IPS-NIHi7 (cell line): Measurements from ENCODE around the gene RTN4RL1.

Experiments used
- DNase-seq: peaks from one replicate; pipeline ENCODE4 v3.0.0; 2012; ENCODE audit warnings: mixed read lengths; ENCODE audit errors: extremely low spot score

RTN4RL1 gene

DNA sequence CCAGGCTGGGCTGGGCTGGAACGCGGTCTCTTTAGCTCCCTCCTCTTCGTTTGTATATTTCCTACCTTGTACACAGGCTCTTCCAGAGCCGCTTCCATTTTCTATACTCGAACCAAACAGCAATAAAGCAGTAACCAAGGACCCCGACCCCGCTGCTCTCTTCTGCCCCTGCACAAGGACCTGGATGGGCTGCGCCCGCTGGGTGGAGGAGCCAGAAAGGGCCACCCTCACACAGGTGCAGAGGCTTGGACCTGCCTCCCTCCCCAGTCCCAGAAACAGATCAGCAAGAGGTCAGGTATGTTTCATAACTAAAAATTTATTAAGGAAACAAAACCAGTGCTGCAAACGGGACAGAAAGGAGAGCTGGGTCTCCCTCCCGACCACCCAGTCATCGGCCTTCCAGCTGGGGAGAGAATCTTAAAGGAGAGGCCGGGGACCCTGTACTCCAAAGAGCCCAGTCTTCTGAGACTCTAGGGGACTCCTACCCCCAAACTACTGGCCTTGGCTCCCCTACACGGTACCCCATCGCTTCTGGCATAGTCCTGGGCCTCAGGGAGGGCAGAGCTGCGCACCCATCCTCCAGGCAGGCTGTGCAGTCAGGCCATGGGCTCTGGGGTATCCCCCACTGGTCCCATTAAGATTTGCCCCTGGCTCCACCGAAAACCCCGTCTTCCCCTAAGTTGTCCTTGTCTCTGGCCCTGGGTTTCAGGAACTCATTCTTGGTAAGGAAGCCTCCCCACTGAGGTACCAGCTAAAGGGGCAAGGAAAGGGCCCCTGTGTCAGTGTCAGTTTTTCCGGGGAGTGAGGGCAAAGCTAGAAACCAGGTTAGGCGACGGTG lies 34.6 kb upstream of the RTN4RL1 start:
- no peak for DNase-seq

DNA sequence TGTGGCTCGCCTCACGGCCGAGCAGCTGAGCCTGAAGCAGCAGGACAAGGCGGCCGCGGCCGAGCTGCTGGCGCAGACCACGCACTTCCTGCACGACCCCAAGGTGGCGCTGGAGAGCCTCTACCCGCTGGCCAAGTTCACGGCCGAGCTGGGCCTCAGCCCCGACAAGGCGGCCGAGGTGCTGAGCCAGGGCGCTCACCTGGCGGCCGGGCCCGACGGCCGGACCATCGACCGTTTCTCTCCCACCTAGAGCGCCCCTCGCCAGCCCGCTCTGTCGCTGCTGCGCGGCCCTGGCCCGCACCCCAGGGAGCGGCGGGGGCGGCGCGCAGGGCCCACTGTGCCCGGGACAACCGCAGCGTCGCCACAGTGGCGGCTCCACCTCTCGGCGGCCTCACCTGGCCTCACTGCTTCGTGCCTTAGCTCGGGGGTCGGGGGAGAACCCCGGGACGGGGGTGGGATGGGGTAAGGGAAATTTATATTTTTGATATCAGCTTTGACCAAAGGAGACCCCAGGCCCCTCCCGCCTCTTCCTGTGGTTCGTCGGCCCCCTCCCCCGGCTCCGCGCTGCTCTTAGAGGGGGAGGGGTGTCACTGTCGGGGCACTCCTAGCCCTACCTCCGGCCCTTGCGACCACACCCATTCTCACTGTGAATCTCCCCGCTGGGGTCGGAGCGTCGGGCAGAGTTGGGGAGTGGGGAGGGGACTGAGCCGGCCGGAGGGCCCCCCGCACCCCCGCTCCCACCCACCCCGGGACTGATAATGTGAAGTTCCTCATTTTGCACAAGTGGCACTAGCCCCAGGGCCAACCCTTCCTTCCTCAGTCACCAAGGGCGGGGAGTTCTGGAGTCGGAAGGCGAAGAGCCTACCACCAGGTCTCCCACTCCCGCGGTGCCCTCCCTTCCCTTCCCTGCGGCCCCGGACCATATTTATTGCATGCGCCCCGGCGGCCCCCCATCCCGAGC lies 33.7 kb upstream of the RTN4RL1 start:
- DNase-seq, result peak; percentile 79

- no peak for DNase-seq
These were observed 32.8 kb upstream of the RTN4RL1 start for GRCh38 chr17:2057760-2058585.

DNA sequence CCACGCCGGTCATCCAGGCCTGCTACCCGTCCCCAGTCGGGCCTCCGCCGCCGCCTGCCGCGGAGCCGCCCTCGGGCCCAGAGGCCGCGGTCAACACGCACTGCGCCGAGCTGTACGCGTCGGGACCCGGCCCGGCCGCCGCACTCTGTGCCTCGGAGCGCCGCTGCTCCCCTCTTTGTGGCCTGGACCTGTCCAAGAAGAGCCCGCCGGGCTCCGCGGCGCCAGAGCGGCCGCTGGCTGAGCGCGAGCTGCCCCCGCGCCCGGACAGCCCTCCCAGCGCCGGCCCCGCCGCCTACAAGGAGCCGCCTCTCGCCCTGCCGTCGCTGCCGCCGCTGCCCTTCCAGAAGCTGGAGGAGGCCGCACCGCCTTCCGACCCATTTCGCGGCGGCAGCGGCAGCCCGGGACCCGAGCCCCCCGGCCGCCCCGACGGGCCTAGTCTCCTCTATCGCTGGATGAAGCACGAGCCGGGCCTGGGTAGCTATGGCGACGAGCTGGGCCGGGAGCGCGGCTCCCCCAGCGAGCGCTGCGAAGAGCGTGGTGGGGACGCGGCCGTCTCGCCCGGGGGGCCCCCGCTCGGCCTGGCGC lies 32.1 kb upstream of the RTN4RL1 start:
- no peak for DNase-seq

- DNase-seq, result no peak
These were observed 31.4 kb upstream of the RTN4RL1 start for GRCh38 chr17:2056206-2057174.

DNA sequence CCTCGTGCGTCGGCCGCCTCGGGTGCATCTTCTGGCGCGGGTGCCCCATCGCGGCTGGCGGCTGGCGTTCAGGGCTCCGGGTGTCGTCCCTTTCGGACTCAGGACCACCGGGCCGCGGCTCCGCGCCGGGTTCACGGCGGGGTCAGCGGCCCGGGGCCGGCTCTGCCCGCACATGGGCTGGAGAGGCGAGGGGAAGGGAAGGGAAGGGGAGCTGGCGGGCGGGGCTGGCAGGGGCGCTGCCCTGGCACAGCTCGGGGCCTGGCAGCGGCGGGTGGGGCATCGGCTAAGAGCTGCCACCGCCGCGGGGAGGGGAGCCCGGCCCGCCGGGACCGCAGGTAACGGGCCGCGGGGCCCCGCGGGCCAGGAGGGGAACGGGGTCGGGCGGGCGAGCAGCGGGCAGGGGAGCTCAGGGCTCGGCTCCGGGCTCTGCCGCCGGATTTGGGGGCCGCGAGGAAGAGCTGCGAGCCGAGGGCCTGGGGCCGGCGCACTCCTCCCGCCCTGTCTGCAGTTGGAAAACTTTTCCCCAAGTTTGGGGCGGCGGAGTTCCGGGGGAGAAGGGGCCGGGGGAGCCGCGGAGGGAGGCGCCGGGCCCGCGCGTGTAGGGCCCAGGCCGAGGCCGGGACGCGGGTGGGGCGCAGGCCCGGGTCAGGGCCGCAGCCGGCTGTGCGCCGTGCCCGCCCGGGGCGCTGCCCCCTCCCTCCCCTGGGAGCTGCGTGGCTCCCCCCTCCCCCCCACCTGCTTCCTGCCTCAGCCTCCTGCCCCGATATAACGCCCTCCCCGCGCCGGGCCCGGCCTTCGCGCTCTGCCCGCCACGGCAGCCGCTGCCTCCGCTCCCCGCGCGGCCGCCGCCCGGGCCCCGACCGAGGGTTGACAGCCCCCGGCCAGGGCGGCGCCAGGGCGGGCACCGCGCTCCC lies 30.4 kb upstream of the RTN4RL1 start:
- DNase-seq, result no peak

- peak; percentile 75 for DNase-seq
These were observed 29.6 kb upstream of the RTN4RL1 start, which contains the start of gene HIC1 for GRCh38 chr17:2054512-2055291. Gene HIC1, plus strand, starts transcription at chr17:2055103. Its CDS starts 1,588 bp downstream, at chr17:2056691.

DNA sequence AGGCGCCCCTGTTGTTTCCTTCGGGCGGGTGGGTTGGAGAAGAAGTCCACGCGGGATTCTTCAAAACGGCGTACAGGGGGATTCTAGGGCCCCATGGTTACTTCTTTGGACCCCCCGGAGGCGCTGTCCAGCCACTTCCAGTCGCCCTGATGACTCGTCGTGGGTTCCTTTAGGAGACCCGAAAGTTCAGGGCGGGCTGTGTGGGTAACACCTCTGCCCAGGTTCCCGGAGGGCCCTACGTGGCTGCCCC lies 29.1 kb upstream of the RTN4RL1 start:
- no peak for DNase-seq

- peak; percentile 51 for DNase-seq
These were observed 28.5 kb upstream of the RTN4RL1 start for GRCh38 chr17:2053380-2054261.

DNA sequence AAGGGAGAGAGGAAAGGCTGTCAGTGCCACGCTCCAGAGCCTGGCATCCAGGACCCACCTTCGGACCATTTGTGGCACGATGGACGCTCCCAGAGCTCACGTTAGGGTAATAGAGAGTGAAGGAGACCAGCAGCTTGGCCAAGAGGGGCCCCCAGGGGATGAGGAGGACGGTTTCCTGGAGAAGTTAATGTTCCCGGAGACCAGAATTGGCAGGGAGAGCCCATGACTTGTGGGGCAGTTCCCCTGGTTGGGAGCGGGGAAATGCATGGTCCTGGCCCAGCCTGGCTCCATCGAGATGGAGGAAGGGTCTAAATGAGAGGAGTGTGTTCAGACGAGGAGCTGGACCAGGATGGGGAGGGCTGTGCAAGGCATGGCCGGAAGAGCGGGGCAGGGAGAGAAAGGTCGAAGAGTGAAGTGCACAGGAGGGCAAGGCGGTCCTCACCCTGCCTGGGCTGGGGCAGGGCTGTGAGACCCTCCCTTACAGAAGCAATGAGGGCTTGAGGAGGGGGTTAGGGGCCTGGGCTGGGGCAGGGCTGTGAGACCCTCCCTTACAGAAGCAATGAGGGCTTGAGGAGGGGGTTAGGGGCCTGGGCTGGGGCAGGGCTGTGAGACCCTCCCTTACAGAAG lies 26.9 kb upstream of the RTN4RL1 start:
- no peak for DNase-seq

DNA sequence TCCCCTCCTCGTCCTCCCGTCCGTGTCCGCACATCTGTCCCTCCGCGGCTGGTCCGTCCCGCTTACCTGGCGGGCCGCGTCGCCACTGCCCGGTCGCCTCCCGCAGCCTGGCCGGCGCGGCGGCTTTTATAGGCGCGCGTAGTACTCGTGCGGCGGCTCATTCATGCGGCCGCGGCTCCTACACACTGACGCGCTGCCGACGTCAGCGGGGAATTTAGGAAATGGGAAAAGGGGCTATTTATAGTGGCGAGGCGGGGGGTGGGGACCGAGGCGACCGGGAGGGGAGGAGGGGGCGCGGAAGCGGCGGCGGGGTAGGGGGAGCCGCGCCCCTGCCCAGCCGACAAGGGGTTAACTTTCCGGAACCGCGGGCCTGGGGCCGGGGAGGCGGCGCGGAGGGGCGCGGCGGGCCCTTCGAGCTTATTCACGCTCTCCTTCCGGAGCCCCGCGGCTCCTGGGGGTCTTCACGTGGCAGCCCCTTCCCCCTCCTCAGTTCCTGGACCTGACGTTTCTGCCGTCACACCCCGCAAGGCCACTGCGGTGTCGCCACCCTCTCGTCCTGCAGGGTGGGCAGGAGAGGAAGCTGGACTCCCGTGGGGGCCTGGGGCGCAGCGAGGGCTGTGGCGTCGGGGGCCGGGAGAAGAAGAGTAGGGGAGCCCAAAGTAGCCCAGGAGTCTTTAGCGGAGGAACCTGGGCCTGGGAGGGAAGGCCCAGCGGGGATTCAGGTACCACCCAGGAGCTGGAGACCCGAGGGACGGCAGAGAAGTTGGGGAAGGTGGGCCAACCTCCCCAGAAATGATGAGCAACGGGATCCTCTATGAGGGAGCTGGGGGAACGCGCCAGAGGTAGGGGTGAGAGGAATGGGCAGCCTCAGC lies 26.2 kb upstream of the RTN4RL1 start:
- no peak for DNase-seq

GRCh38 chr17:2050300-2051060 lies 25.3 kb upstream of the RTN4RL1 start:
- DNase-seq, result peak; percentile 55

DNA sequence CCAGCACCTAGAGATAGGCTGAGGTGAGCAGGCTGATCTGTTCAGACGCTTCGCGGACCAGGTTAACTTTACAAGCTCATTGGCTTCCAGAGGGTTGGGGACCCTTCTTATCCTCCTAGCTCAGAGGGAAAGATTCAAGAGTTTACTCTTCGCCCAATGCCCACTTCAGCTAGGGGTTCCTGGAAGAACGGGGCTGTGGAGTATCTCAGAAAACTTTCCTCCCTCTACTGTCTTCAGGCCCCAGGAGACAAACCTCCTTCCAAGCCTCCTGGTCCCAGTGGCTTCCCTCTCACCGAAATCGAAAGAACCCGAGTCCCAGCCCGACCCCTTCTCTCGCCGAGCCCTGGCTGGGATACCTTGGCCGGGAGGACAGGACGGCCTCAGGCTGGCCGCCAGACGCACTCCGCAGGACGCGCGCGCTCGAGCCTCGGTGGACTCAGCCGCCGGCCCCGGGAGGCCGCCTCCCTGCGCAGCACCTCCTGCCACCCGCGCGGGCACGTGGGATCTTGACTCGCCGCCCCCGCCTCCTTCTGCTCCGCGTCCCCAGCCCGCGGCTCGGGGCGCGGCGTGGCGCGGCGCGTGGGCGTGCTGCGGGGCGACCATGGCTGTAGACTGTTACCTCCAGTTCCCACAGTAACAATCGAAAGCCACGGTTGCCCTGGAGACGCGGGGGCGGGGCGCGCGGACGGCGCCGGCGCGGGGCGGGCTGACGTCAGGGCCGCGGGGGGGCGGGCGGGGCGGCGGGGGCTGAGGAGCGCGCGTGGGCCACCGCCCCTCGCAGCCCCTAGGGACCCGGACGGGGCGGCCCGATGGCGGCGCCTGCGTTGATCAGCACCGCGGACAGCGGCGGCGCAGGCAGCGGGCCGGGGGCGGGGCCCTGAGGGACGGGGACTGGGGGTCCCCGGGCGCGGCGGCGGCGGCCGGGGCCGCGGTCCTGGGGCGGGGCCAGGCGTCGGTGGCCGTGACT lies 24.5 kb upstream of the RTN4RL1 start:
- DNase-seq, result peak; percentile 79

GRCh38 chr17:2048805-2049204 lies 23.7 kb upstream of the RTN4RL1 start:
- no peak for DNase-seq
